Measurements from ENCODE around the gene SUSD3. TPM values are rescaled to one million over a fixed set of nuclear protein-coding genes. Genes with fewer than 3 reads are reported as not detected.

Gene SUSD3
- polyA plus RNA-seq, 4 donors = 3.7 to 10.1 (median 3.8) TPM; not detected in 1

- DNase-seq (no peak), FAIRE-seq (no peak)
Observed at GRCh38 chr9:93040409-93040808, 18.1 kb upstream of the SUSD3 start.

GRCh38 chr9:93041108-93041802 lies 17.2 kb upstream of the SUSD3 start:
- DNase-seq (no peak), FAIRE-seq (no peak)
- Histone ChIP-seq H3K36me3 (ENCODE audit: control insufficient read depth in 3 of 3, insufficient read depth in 2 of 3, low read depth in 1 of 3, low read length in 3 of 3) (peaks cover 0 to 2% (median 2%) of the 10 kb centered on the region in 3 donors), H3K4me1 (ENCODE audit: control insufficient read depth in 3 of 3, insufficient read depth in 2 of 3, low read depth in 1 of 3, low read length in 2 of 3) (no peaks in the 10 kb centered on the region), H3K27me3 (ENCODE audit: control insufficient read depth in 3 of 3, insufficient read depth in 3 of 3, low read length in 3 of 3) (no peaks in the 10 kb centered on the region), H3K27ac (ENCODE audit: low read depth in 1 of 3, low read length in 2 of 3) (no peak overlapping the region), H3K9me3 (ENCODE audit: control insufficient read depth in 2 of 2, insufficient read depth in 1 of 2, low read depth in 1 of 2, low read length in 1 of 2) (no peaks in the 10 kb centered on the region), H3K4me3 (ENCODE audit: low read depth in 1 of 3, low read length in 3 of 3) (no peak overlapping the region)
- 88 to 89% (median 89%) methylated on average over 6 of the region's 6 CpGs for WGBS, 3 donors

More at GRCh38 chr9:93040409-93040808, 18.1 kb upstream of the SUSD3 start:
- no peaks in the 10 kb centered on the region for H3K27me3 ChIP-seq (ENCODE audit: control insufficient read depth in 3 of 3, insufficient read depth in 3 of 3, low read length in 3 of 3)
- H3K9me3 ChIP-seq (ENCODE audit: control insufficient read depth in 2 of 2, insufficient read depth in 1 of 2, low read depth in 1 of 2, low read length in 1 of 2) = no peaks in the 10 kb centered on the region
- no peak overlapping the region for H3K27ac ChIP-seq (ENCODE audit: low read depth in 1 of 3, low read length in 2 of 3)
- WGBS, 3 donors = 89 to 96% (median 94%) methylated on average over 7 of the region's 7 CpGs
- peaks cover 0 to 2% (median 2%) of the 10 kb centered on the region in 3 donors for H3K36me3 ChIP-seq (ENCODE audit: control insufficient read depth in 3 of 3, insufficient read depth in 2 of 3, low read depth in 1 of 3, low read length in 3 of 3)
- H3K4me3 ChIP-seq (ENCODE audit: low read depth in 1 of 3, low read length in 3 of 3) = no peak overlapping the region
- H3K4me1 ChIP-seq (ENCODE audit: control insufficient read depth in 3 of 3, insufficient read depth in 2 of 3, low read depth in 1 of 3, low read length in 2 of 3) = no peaks in the 10 kb centered on the region

GRCh38 chr9:93043122-93043521 lies 15.4 kb upstream of the SUSD3 start:
- FAIRE-seq (no peak), DNase-seq (no peak)
- no peaks in the 10 kb centered on the region for H3K27me3 ChIP-seq (ENCODE audit: control insufficient read depth in 3 of 3, insufficient read depth in 3 of 3, low read length in 3 of 3)

GRCh38 chr9:93045521-93045920 lies 13.0 kb upstream of the SUSD3 start:
- H3K4me3 ChIP-seq (ENCODE audit: low read depth in 1 of 3, low read length in 3 of 3) = no peak overlapping the region

More at GRCh38 chr9:93043122-93043521, 15.4 kb upstream of the SUSD3 start:
- Histone ChIP-seq H3K4me3 (ENCODE audit: low read depth in 1 of 3, low read length in 3 of 3) (no peak overlapping the region), H3K27ac (ENCODE audit: low read depth in 1 of 3, low read length in 2 of 3) (no peak overlapping the region), H3K9me3 (ENCODE audit: control insufficient read depth in 2 of 2, insufficient read depth in 1 of 2, low read depth in 1 of 2, low read length in 1 of 2) (no peaks in the 10 kb centered on the region), H3K4me1 (ENCODE audit: control insufficient read depth in 3 of 3, insufficient read depth in 2 of 3, low read depth in 1 of 3, low read length in 2 of 3) (no peaks in the 10 kb centered on the region), H3K36me3 (ENCODE audit: control insufficient read depth in 3 of 3, insufficient read depth in 2 of 3, low read depth in 1 of 3, low read length in 3 of 3) (no peaks in the 10 kb centered on the region)
- 87% methylated on average over 6 of the region's 6 CpGs for WGBS, 3 donors

GRCh38 chr9:93048566-93049448 lies 9.7 kb upstream of the SUSD3 start:
- Histone ChIP-seq H3K4me1 (ENCODE audit: control insufficient read depth in 3 of 3, insufficient read depth in 2 of 3, low read depth in 1 of 3, low read length in 2 of 3) (no peaks in the 10 kb centered on the region), H3K36me3 (ENCODE audit: control insufficient read depth in 3 of 3, insufficient read depth in 2 of 3, low read depth in 1 of 3, low read length in 3 of 3) (no peaks in the 10 kb centered on the region), H3K4me3 (ENCODE audit: low read depth in 1 of 3, low read length in 3 of 3) (no peak overlapping the region), H3K27ac (ENCODE audit: low read depth in 1 of 3, low read length in 2 of 3) (no peak overlapping the region), H3K9me3 (ENCODE audit: control insufficient read depth in 2 of 2, insufficient read depth in 1 of 2, low read depth in 1 of 2, low read length in 1 of 2) (no peaks in the 10 kb centered on the region), H3K27me3 (ENCODE audit: control insufficient read depth in 3 of 3, insufficient read depth in 3 of 3, low read length in 3 of 3) (no peaks in the 10 kb centered on the region)
- DNase-seq = no peak
- 42 to 81% (median 54%) methylated on average over 8 of the region's 8 CpGs for WGBS, 3 donors
- FAIRE-seq = no peak

More at GRCh38 chr9:93045521-93045920, 13.0 kb upstream of the SUSD3 start:
- DNase-seq (no peak), FAIRE-seq (no peak)
- no peak overlapping the region for H3K27ac ChIP-seq (ENCODE audit: low read depth in 1 of 3, low read length in 2 of 3)
- no peaks in the 10 kb centered on the region for H3K27me3 ChIP-seq (ENCODE audit: control insufficient read depth in 3 of 3, insufficient read depth in 3 of 3, low read length in 3 of 3)
- WGBS, 3 donors = 77 to 91% (median 91%) methylated on average over 2 of the region's 2 CpGs
- H3K4me1 ChIP-seq (ENCODE audit: control insufficient read depth in 3 of 3, insufficient read depth in 2 of 3, low read depth in 1 of 3, low read length in 2 of 3) = no peaks in the 10 kb centered on the region
- H3K9me3 ChIP-seq (ENCODE audit: control insufficient read depth in 2 of 2, insufficient read depth in 1 of 2, low read depth in 1 of 2, low read length in 1 of 2) = no peaks in the 10 kb centered on the region
- H3K36me3 ChIP-seq (ENCODE audit: control insufficient read depth in 3 of 3, insufficient read depth in 2 of 3, low read depth in 1 of 3, low read length in 3 of 3) = no peaks in the 10 kb centered on the region

- 19 to 62% (median 38%) methylated on average over 4 of the region's 4 CpGs for WGBS, 3 donors
- Histone ChIP-seq H3K9me3 (ENCODE audit: control insufficient read depth in 2 of 2, insufficient read depth in 1 of 2, low read depth in 1 of 2, low read length in 1 of 2) (no peaks in the 10 kb centered on the region), H3K4me3 (ENCODE audit: low read depth in 1 of 3, low read length in 3 of 3) (no peak overlapping the region), H3K27ac (ENCODE audit: low read depth in 1 of 3, low read length in 2 of 3) (no peak overlapping the region), H3K4me1 (ENCODE audit: control insufficient read depth in 3 of 3, insufficient read depth in 2 of 3, low read depth in 1 of 3, low read length in 2 of 3) (no peaks in the 10 kb centered on the region), H3K27me3 (ENCODE audit: control insufficient read depth in 3 of 3, insufficient read depth in 3 of 3, low read length in 3 of 3) (no peaks in the 10 kb centered on the region), H3K36me3 (ENCODE audit: control insufficient read depth in 3 of 3, insufficient read depth in 2 of 3, low read depth in 1 of 3, low read length in 3 of 3) (no peaks in the 10 kb centered on the region)
- no peak for DNase-seq
- FAIRE-seq = no peak
Observed at GRCh38 chr9:93049491-93049890, 9.0 kb upstream of the SUSD3 start.

GRCh38 chr9:93050231-93050630 lies 8.3 kb upstream of the SUSD3 start:
- H3K9me3 ChIP-seq (ENCODE audit: control insufficient read depth in 2 of 2, insufficient read depth in 1 of 2, low read depth in 1 of 2, low read length in 1 of 2) = no peaks in the 10 kb centered on the region
- no peaks in the 10 kb centered on the region for H3K4me1 ChIP-seq (ENCODE audit: control insufficient read depth in 3 of 3, insufficient read depth in 2 of 3, low read depth in 1 of 3, low read length in 2 of 3)
- no peak overlapping the region for H3K27ac ChIP-seq (ENCODE audit: low read depth in 1 of 3, low read length in 2 of 3)
- WGBS, 3 donors = 76 to 89% (median 80%) methylated on average over 4 of the region's 4 CpGs
- no peak for DNase-seq
- H3K27me3 ChIP-seq (ENCODE audit: control insufficient read depth in 3 of 3, insufficient read depth in 3 of 3, low read length in 3 of 3) = no peaks in the 10 kb centered on the region
- no peaks in the 10 kb centered on the region for H3K36me3 ChIP-seq (ENCODE audit: control insufficient read depth in 3 of 3, insufficient read depth in 2 of 3, low read depth in 1 of 3, low read length in 3 of 3)
- H3K4me3 ChIP-seq (ENCODE audit: low read depth in 1 of 3, low read length in 3 of 3) = no peak overlapping the region
- FAIRE-seq = no peak

GRCh38 chr9:93051680-93052089 lies 6.8 kb upstream of the SUSD3 start:
- H3K9me3 ChIP-seq (ENCODE audit: control insufficient read depth in 2 of 2, insufficient read depth in 1 of 2, low read depth in 1 of 2, low read length in 1 of 2) = no peaks in the 10 kb centered on the region
- DNase-seq (no peak), FAIRE-seq (no peak)
- H3K4me1 ChIP-seq (ENCODE audit: control insufficient read depth in 3 of 3, insufficient read depth in 2 of 3, low read depth in 1 of 3, low read length in 2 of 3) = no peaks in the 10 kb centered on the region
- WGBS, 3 donors = 56 to 83% (median 74%) methylated on average over 6 of the region's 6 CpGs
- no peak overlapping the region for H3K4me3 ChIP-seq (ENCODE audit: low read depth in 1 of 3, low read length in 3 of 3)
- no peaks in the 10 kb centered on the region for H3K27me3 ChIP-seq (ENCODE audit: control insufficient read depth in 3 of 3, insufficient read depth in 3 of 3, low read length in 3 of 3)
- H3K27ac ChIP-seq (ENCODE audit: low read depth in 1 of 3, low read length in 2 of 3) = peak overlapping the region in 1 of 3 donors; percentile 66
- no peaks in the 10 kb centered on the region for H3K36me3 ChIP-seq (ENCODE audit: control insufficient read depth in 3 of 3, insufficient read depth in 2 of 3, low read depth in 1 of 3, low read length in 3 of 3)
